Activated naive CD4-positive, alpha-beta T cell (primary cell): ENCODE results near the gene MYOZ1.
"Not testable (repeated sequence)": the region's sequence is repeated elsewhere in the genome, so short reads cannot be mapped to it uniquely, and the experiment has no call there.

Experiments used
- DNase-seq, 4 experiments: peaks; one replicate each; lab custom pipeline; 2025; lab: John Stamatoyannopoulos, UW

Gene MYOZ1, protein sequence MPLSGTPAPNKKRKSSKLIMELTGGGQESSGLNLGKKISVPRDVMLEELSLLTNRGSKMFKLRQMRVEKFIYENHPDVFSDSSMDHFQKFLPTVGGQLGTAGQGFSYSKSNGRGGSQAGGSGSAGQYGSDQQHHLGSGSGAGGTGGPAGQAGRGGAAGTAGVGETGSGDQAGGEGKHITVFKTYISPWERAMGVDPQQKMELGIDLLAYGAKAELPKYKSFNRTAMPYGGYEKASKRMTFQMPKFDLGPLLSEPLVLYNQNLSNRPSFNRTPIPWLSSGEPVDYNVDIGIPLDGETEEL

DNA sequence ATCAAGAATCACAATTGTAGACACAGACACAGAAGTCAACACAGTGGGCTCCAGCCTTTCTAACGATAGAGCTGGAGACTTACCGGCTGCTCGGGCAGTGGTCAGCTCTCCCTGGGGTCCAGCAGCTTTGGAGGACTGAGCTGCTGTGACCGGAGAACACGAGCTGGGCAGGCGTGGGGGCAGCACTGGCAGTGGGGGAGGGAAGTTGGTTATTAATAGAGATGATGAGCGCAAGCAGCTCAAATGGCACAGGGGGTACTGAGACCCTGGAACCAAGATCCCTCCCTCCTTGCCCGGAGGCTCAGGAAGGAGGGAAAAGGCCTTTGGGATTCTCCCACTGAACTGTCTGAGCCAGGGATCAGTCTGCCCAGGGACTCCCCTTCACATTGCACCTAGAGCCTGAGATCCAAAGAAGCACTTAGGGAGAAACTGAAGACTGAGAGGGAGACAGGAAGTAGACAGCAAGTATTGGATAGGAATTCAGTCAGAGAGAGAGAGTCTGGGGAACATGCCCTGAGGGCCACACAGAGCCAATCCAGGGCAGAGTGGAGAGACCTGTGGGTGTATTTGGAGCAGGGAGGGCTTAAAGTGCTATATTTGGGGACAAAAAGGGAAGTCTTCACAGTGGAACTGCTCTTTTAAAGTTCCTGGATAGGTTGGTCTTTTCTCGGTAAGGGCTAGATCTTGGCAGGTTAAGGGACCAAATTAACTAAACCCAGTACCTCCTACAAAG is at the start of gene MYOZ1:
Gene MYOZ1, minus strand, starts transcription at position 147 of the 733 bp plus-strand sequence. CDS start 1,457 bp downstream, outside the sequence.
- DNase-seq, result no peak

DNA sequence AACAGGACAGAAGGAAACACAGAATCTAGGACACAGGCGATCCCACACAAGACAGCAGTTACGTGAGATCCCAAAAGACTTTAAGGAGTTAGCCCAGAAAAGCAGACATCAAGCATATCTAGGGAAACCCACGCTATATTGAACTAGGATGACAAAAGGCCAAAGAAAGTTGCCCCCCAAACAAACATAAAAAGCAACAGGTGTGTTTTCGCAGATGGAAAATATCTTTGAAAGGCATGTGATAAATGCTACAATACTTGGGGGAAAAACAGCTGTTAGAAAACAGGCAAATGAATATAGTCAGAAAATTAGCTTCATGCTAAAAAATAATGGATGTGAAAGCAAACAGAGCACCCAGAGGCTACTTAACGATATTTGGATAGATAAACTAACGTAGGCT is 49.5 kb upstream of the MYOZ1 start:
- DNase-seq, result not testable (repeated sequence)

DNA sequence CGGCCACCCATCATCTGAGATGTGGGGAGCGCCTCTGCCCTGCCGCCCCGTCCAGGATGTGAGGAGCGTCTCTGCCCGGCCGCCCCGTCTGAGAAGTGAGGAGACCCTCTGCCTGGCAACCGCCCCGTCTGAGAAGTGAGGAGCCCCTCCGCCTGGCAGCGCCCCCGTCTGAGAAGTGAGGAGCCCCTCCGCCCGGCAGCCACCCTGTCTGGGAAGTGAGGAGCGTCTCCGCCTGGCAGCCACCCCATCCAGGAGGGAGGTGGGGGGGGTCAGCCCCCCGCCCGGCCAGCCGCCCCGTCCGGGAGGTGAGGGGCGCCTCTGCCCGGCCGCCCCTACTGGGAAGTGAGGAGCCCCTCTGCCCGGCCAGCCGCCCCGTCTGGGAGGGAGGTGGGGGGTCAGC is 48.3 kb upstream of the MYOZ1 start:
- not testable (repeated sequence) for DNase-seq

DNA sequence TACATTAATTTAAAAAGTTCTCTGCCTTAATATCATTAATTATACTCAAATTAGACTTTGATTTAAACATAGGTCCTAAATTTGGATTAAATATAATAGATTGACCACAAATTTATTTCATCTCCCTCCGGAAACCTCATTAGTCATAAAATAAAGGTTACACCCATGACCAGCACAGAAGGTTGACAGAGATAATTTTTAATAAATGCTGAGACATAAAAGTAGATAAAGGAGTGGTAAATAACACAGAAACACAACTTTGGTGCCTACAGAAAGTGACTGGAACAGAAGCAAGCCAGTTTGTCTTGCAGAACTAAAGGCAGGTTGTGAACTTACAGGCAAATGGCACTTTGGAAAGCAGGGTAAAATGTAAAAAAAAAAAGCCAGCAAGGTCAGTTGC is 46.4 kb upstream of the MYOZ1 start:
- not testable (repeated sequence) for DNase-seq

DNA sequence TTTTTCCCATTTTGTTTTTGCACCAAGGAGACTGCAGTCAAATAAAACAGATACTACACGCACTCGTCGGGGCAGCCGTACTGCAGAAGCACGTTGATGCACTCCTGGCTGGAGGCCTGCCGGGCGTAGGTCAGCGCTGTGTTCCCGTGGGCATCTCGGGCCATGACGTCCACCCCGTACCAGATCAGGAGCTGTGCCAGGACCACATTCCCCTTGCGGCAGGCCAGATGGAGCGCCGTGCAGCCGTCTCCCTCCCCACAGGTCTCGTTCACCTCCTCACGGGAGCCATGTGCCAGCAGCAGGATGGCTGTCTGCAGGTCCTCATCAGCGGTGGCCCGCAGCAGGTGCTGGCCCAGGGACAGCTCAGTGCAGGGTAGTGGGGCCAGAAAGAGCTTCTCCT is 33.3 kb upstream of the MYOZ1 start:
- DNase-seq, result not testable (repeated sequence)

DNA sequence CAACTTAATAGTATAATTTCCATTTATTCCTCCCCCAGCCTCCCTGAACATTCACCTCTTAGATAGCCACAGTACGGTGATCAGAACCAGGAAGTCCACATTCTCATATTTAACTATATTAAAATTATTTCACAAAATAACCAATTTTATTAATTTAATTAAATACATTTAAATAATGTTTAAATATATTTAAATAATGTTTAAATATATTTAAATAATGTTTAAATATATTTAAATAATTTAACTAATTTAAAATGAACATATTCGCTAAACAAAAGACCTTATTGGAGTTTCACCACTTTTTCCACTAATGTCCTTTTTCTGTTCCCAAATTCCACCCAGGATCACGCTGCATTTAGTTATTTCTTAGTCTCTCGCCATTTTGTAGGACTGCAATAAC is 27.1 kb upstream of the MYOZ1 start:
- not testable (repeated sequence) for DNase-seq

DNA sequence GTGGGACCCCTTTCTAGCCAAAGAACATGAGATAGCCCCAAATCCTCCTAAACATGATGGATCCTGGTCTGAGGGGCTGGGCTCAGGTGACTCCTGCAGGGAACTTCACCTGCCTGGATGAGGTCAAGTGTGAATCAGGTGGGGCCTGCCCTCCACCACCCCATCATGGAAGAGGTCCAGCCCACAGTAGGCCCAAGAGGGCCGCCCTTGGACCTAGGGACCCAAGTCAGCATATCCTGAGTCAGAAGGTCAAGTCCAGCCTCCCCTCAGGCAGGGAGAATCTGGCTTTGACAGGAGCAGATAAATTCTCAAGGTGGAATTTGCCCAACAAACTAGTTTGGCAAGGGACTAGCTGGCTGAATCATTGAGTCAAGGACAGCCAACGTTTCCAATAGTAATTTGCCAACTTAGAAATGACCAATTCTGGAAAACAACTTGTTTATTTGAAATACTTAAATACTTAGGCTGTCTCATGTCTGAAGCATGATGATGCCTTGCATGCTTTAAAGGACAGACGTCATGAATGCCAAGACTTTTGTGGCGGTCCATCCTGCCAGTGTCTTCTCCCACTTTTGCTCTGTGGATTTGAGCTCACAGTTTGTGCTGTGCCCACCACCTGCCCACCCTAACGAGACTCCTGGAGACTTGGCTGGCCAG is 25.0 kb upstream of the MYOZ1 start:
- not testable (repeated sequence) for DNase-seq

DNA sequence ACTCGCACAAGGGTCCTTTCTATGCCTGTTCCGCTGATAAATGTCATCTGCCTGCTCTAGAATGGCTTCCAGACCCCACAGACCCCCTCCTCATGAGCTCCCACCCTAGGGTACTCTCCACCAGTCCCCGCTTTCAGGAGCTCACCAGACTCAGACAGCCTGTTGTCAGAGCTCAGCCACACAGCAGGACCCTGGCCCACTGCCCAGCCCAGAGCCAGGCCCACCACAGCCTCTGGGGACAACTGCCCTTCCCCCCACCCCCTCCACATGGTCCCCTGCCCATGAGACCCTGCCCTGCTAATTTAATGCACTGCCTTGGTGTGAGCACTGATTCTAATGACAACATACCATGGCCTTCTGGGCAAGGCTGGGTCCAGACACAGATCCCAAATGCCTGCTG is 24.3 kb upstream of the MYOZ1 start:
- DNase-seq, result not testable (repeated sequence)

DNA sequence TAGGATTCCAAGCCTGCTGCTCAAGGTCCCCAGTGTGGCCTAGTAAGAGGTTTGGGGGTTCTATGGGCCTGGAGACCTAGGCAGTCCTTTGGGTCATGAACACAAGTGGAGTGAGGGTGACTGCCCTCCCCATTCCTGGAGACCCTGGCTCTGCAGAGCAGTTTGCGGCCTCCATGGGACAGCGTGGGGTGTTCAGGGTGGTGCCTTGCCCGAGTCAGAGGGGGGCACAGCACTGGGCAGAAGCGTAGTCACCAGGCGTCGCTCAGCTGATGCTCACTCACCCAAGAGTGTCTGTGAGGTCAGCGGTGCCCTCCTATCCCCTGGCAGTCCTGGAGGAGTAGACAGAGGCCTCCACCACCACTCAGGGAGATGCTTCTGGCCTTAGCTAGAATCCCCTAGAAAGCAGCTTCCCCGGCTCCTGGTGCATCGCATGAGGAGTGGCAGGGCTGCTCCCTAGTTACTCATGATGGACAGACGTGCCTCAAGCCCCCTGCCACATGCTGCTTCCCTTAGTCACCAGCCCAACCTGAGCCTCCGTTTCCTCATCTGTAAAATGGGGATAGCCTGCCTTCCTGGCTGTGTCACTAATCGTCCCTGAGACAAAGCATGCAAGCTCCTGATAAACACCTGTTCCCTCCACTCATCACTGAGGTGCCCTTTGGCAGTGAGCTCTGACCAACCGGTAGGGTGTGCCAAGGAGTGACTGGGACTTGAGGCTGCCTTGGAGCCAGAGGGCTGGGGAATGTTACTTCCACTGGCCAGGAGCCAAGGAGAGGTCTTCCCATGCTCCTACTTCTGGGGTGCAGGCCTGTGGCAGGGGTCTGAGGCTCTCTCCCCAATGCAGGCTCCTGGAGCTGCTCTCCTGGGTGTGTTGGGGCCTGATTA is 23.1 kb upstream of the MYOZ1 start:
- not testable (repeated sequence) for DNase-seq

DNA sequence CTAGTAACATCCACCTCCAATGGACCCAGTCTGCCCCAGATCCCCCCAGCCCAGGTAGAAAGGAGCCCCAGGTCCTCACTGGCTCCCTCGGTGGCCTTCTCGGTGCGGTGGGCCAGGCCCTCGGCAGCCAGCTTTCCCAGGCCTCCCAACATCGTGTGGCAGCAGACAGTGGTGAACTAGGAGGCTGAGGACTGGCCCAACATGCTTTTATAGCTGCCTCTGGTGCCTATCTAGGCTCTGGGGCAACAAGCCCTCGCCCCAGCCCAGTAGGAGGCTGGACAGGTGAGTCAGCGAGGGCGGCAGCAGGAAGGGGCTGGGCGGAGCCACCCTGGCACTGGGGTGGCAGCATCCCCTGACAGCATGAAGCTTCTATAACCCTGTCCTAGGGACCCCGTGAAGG is 22.3 kb upstream of the MYOZ1 start:
- DNase-seq, result not testable (repeated sequence)

DNA sequence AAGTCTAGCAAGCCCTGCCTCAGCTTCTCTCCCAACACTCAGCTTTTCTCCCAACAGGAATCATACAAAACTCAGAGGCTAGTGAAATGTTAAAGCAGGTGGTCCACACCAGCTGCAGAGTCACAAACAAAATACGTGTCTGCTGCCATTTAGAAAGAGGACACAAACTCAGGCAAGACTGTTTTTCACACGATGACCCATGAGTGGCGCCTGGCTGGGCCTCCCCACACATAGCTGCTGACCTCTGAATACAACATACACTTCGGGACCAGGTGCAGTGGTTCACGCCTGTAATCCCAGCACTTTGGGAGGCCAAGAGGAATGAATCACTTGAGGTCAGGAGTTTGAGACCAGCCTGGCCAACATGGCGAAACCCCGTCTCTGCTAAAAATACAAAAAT is 21.4 kb upstream of the MYOZ1 start:
- not testable (repeated sequence) for DNase-seq

DNA sequence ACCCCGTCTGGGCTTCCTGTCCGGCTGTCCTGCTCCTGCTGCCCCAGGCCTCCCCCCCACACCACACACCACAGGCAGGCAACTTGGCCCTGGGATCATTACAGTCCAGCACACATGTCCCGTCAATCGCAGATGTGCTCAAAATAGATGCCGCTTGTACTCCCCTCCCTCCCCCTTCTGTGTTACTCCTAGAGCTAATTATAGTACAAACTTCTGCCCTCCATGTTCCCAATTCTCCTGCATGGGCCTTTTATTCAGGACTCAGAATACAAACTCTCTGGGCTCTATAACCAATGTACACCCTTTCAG is 14.7 kb upstream of the MYOZ1 start, which contains the start of gene SYNPO2L:
Gene SYNPO2L, minus strand, starts transcription at position 40 of the 309 bp plus-strand sequence. CDS start 107 bp downstream, outside the sequence.
- no peak for DNase-seq

DNA sequence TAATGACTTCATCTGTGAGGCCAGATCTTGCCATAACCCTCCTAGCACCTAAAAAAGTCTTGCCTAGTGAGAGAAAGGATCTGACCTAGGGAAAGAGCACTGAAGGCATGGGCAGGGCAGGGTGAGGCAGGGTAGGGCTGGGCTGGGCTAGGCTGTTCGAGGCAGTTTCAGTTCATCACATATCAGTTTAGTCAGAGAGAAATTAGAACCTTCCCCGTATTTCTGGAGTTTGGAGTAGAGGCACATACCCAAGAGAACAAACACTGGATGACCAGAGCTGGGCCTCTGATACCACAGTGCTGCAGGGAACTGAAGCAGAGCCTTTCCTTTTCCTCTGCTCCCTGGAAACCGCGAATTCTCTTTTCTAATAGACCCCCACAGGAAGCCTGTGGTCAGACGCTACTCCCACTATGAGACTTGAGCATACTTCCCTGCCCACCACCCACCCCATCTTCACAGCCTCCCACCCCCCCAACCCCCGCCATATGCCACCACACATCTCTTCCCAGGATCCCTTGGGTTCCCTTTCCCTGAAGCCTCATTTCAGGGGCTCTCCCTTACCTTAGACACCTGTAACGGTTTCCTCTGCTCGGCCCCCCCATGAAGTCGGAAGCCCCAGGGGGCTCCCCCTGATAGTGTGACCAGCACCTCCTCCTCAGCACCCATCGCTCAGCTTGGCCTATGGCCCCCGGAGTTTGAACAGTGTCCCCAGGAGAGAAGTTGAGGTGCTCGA is 14.1 kb upstream of the MYOZ1 start:
- no peak for DNase-seq

DNA sequence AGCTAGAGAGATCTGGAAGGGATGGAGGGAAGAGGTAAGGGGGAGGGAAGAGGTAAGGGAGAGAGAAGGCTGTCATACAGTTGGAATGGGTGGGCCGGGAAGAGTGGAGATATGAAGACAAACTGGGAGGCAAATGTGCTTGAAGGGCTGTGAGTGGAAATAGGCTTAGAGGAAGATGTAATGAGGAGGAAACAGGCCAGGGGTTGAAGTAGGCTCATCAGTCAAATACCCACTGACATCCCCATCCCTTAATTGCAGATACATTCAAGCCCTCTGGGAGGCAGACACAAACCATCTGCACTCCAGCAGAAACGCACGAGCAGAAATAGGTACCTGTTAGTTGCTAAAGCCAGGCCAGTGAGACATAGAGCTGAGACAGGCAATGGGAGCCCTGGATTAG is 12.4 kb upstream of the MYOZ1 start:
- no peak for DNase-seq

DNA sequence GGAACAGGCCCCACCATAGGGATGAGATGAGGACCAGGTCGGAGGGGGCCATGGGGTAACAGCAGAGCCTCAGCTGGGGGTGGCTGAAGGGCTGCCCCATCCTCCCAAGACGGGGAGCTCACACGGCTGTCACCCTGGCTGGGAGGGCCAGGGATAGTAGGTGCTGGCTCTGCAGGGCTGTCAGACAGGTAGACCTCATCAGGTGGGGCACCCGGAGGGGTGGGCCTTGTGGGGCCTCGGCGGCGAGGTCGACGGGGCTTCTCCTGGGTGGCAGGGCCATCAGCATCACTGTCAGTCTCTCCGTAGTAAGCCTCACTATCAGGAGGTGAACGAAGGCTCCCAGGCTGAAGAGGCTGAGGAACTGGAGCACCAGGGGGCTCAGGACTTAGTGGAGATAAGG is 11.9 kb upstream of the MYOZ1 start:
- DNase-seq, result no peak

DNA sequence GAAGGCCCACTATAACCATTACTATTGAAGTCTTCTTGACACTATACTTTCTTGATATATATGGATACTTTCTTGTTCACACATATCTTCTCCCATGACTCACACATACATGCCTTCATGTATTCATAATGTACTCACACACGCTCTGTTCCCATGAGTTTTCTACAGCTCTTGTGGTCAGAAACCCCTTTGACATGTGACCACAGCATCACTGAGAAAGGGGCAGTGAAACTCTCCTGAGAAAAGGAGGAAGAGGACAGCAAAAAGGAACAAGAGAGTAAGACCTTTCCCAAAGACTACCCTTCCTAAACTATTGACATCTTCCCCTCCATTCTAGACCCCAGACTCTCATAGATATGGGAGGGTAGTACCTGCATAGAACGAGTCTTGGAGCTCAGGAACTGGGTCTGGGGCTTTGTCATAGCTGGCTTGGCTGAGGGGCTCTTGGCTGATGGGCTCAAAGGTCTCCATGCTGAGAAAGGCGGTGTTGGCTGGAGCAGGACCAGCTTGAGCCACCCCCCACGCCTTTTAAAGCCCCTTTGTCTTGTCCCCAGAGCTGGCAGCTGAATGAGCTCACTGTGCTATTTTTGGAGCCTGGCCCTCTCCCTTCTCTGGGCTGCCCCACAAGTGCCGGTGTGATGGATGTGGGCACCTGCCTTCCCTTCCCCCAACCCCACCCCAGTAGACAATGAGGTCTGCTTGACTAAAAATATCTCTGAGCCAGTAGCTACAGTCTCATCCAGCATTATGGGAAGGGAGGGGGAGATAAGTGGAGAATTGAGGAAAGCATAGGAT is 9.5 kb upstream of the MYOZ1 start:
- DNase-seq, result no peak

DNA sequence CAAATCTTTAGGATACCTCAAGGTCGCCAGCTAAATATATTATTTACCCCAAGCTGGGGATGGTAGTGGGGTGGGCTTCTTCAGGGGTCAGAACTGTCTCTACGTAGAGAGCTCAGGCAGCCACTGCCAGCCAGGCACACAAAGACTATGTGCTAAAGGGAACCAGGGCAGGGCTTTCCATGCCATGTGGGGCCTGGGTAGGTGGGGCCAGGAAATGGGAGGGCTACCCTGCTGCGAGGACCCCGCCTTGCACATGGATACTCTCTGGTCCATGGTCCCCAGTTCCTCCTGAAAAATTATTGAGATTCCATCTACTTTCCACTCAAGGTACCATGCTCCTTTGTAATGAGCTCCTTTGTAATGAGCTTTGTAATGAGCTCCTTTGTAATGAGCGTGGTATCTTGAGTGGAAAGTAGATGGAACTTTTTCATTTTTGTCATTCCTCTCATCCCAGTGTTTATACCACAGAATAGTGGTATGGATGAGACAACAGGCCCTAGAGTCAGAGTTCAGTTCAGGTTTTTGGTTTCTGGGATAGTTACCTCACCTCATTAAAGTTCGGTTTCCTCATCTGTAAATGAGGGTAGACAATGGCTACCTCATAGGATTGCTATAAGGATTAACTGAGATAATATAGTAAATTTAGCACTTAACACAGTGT is 8.7 kb upstream of the MYOZ1 start:
- no peak for DNase-seq

DNA sequence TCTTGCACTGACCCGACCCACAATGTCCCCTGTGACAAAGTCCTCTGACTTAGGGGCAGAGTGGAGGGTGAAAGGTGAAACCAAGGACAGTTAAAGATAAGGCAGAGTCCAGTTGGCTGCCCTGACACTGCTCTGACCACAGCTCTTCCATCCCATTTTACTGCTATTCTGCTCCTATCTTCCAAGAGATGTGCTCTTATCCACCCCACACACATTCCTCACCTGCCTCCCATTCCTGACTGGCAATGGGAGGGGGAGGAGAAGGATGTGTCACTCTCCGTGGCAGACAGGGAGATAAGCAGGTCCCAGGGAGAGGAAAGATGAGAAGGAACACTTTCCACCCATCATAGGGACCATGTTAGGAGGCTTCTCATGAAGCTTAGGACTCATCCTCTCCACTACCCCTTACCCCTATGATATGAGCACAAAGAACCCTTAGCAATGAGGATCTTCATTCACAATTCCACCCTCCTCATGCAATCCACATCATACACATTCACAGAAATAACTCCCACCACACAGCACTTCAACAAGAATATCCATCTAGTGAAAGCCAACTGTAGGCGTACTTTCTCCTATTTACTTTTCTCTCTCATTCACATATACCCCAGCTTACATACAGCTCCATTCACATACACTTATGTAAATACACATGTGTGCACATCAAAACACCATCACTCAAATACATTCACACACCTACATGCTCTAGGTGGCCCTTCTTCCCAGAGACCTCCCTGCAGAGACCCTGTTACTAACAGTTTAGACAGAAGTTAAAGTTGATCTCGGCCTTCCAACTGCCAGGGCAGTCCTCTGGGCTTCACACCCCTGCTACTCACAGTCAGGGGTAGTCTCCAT is 7.9 kb upstream of the MYOZ1 start:
- DNase-seq, result no peak
